ENCODE measurements around the gene TNS2.

Gene TNS2

GRCh38 chr12:53056901-53057300 lies 7.0 kb downstream of the TNS2 start:
- TF ChIP-seq, protein P1, sequence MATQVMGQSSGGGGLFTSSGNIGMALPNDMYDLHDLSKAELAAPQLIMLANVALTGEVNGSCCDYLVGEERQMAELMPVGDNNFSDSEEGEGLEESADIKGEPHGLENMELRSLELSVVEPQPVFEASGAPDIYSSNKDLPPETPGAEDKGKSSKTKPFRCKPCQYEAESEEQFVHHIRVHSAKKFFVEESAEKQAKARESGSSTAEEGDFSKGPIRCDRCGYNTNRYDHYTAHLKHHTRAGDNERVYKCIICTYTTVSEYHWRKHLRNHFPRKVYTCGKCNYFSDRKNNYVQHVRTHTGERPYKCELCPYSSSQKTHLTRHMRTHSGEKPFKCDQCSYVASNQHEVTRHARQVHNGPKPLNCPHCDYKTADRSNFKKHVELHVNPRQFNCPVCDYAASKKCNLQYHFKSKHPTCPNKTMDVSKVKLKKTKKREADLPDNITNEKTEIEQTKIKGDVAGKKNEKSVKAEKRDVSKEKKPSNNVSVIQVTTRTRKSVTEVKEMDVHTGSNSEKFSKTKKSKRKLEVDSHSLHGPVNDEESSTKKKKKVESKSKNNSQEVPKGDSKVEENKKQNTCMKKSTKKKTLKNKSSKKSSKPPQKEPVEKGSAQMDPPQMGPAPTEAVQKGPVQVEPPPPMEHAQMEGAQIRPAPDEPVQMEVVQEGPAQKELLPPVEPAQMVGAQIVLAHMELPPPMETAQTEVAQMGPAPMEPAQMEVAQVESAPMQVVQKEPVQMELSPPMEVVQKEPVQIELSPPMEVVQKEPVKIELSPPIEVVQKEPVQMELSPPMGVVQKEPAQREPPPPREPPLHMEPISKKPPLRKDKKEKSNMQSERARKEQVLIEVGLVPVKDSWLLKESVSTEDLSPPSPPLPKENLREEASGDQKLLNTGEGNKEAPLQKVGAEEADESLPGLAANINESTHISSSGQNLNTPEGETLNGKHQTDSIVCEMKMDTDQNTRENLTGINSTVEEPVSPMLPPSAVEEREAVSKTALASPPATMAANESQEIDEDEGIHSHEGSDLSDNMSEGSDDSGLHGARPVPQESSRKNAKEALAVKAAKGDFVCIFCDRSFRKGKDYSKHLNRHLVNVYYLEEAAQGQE (IDR thresholded peaks at IDR 0.05; ENCODE audit: insufficient read depth in 1 of 2, low read depth in 2 of 2, low read length in 2 of 2), result no peak

DNA sequence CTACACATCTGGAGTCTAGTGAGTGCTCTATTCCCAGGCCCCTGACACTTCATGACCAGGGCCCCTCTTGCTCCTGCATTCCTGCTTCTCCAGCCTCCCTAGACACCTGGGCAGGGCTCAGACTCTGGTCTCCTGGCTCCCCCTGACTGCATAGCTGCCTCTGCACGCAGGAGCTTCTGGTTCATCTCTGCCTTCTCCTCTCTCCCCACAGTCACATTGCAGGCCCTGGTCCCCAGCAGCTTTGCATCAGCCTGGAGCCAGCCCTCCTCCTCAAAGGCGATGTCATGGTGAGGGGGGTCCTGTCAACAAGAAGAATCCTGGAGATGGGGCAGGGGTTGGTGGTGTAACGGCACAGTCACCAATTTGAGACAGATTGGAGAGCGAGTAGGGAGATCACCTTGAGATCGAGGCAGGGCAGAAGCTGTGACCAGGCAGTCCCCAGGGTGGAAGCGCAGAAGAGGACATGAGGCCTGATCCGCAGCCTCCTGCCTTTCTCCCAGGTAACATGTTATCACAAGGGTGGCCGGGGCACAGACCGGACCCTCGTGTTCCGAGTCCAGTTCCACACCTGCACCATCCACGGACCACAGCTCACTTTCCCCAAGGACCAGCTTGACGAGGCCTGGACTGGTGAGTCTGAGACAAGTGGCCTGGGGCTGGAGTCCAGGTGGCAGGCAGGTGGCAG lies 8.1 kb downstream of the TNS2 start:
- TF ChIP-seq SIN3A (IDR thresholded peaks at IDR 0.05; ENCODE audit: borderline replicate concordance, insufficient read depth, low read length) (no peak), POLR2AphosphoS5 (IDR thresholded peaks at IDR 0.05; ENCODE audit: low read depth, low read length) (no peak), TAF1 (IDR thresholded peaks at IDR 0.05; ENCODE audit: borderline replicate concordance, insufficient read depth, low read length) (no peak), FOXP2 (optimal IDR thresholded peaks at IDR 0.05; ENCODE audit: borderline replicate concordance, extremely low read depth, extremely low read length, insufficient read depth) (no peak)
- TF ChIP-seq, protein P1 (IDR thresholded peaks at IDR 0.05; ENCODE audit: insufficient read depth in 1 of 2, low read depth in 2 of 2, low read length in 2 of 2), result no peak

DNA sequence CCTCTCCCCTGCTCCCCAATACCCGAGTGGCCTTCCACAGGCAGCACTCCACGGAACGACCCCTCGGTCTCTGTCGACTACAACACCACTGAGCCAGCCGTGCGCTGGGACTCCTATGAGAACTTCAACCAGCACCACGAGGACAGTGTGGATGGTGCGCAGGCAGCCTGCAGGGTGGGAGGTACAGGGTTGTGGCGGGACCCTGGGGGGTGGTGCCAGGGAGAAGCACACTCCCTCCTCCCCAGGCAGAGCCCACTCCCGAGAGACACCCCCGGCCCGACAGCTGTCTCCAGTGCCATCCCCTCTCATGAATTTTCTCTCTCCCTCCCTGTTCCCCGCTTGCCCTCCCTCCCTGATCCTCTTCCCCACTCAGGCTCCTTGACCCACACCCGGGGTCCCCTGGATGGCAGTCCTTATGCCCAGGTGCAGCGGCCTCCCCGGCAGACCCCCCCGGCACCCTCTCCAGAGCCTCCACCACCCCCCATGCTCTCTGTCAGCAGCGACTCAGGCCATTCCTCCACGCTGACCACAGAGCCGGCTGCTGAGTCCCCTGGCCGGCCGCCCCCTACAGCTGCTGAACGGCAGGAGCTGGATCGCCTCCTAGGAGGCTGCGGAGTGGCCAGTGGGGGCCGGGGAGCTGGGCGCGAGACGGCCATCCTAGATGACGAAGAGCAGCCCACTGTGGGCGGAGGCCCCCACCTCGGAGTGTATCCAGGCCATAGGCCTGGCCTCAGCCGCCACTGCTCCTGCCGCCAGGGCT lies 9.0 kb downstream of the TNS2 start:
- no peak for TF ChIP-seq POLR2AphosphoS5 (IDR thresholded peaks at IDR 0.05; ENCODE audit: low read depth, low read length)
- TF ChIP-seq, protein P1 (IDR thresholded peaks at IDR 0.05; ENCODE audit: insufficient read depth in 1 of 2, low read depth in 2 of 2, low read length in 2 of 2), result no peak
- TF ChIP-seq SIN3A (IDR thresholded peaks at IDR 0.05; ENCODE audit: borderline replicate concordance, insufficient read depth, low read length), result no peak
- no peak for TF ChIP-seq FOXP2 (optimal IDR thresholded peaks at IDR 0.05; ENCODE audit: borderline replicate concordance, extremely low read depth, extremely low read length, insufficient read depth)
- TF ChIP-seq TAF1 (IDR thresholded peaks at IDR 0.05; ENCODE audit: borderline replicate concordance, insufficient read depth, low read length), result no peak

- TF ChIP-seq, protein P1 (IDR thresholded peaks at IDR 0.05; ENCODE audit: insufficient read depth in 1 of 2, low read depth in 2 of 2, low read length in 2 of 2), result no peak
- TF ChIP-seq FOXP2 (optimal IDR thresholded peaks at IDR 0.05; ENCODE audit: borderline replicate concordance, extremely low read depth, extremely low read length, insufficient read depth) (no peak), SIN3A (IDR thresholded peaks at IDR 0.05; ENCODE audit: borderline replicate concordance, insufficient read depth, low read length) (no peak), POLR2AphosphoS5 (IDR thresholded peaks at IDR 0.05; ENCODE audit: low read depth, low read length) (no peak), TAF1 (IDR thresholded peaks at IDR 0.05; ENCODE audit: borderline replicate concordance, insufficient read depth, low read length) (no peak)
These were observed 9.7 kb downstream of the TNS2 start for GRCh38 chr12:53059434-53060063.

Measured in PFSK-1 (cell line).